Measurements from ENCODE around the gene PTPN6.

DNA sequence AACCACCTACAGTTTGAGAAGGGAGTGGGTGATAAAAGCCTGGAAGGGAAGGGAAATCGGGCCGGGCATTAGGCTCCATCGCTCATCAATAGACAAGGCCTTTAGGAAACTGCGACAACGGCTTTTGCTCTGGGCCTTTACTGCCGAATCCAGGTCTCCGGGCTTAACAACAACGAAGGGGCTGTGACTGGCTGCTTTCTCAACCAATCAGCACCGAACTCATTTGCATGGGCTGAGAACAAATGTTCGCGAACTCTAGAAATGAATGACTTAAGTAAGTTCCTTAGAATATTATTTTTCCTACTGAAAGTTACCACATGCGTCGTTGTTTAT lies 7.8 kb upstream of the PTPN6 start:
- TF ChIP-seq POLR2A (IDR thresholded peaks at IDR 0.05) (peak; percentile 40), CTCF (IDR thresholded peaks at IDR 0.05) (no peak), POLR2AphosphoS5 (IDR thresholded peaks at IDR 0.05) (peak; percentile 88)
